ENCODE measurements around the gene DNMT3A.

DNMT3A gene

DNA sequence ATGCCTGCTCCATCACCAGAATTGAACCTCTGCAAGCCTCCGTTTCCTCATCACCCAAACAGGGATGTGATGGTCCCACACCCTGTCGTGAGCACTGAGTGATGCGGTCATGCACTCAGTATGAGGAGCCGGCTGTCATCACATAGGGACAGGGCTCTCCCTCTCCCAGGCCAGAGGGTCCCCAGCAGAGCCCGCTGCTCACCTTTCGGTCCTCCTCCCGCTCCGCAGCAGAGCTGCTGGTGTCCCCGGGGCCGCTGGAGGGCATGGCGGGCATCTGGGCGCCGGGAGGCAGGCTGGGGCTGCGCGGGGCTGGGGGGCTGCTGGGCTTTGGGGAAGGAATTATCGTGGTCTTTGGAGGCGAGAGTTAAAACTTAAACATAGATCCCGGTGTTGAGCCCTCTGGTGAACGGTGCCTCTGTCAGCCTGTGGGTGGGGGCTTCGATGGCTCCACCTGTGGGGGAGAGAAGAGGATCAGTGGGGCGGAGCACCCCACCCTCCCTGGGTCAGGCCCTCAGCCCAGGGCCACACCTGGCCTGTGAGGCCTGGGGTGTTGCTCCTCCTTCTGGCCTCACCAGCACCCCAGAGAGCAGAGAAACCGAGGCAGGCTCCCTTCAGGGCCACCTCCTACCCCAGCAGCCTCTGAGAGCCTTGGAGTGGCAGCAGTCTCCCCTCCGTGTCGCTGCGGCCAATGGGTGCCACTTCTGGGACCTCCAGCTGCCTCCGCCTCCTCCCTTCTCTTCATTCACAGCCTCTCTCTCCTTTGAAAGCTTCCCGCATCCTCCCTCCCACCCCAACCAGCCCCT lies 27.8 kb downstream of the DNMT3A start:
- no peak overlapping the region for H4K8ac ChIP-seq (ENCODE audit: low read depth, low read length)
- H2BK5ac ChIP-seq (ENCODE audit: low read length), result peak overlapping the region; percentile 80
- peak overlapping the region; percentile 44 for H2BK15ac ChIP-seq (ENCODE audit: low read length)
- peaks cover 21 to 38% of the 10 kb centered on the region in 2 donors for H3K4me1 ChIP-seq (ENCODE audit: control insufficient read depth in 2 of 2, insufficient read depth in 1 of 2, low read depth in 1 of 2, low read length in 2 of 2)
- H2AK5ac ChIP-seq (ENCODE audit: low read depth, low read length), result peak overlapping the region; percentile 91
- H3K23ac ChIP-seq (ENCODE audit: low read depth, low read length, poor library complexity), result no peak overlapping the region
- no peak overlapping the region for H2BK12ac ChIP-seq (ENCODE audit: low read length)
- H3K27ac ChIP-seq (replicated peaks; ENCODE audit: low read length), result peak overlapping the region; percentile 47
- H3K4me2 ChIP-seq (ENCODE audit: insufficient read depth, low read length, poor library complexity, severe bottlenecking), result no peak overlapping the region
- no peaks in the 10 kb centered on the region for H3K36me3 ChIP-seq (replicated peaks in 1 of 2; ENCODE audit: control insufficient read depth in 2 of 2, insufficient read depth in 2 of 2, low read length in 2 of 2)
- H4K91ac ChIP-seq (ENCODE audit: low read depth, low read length, poor library complexity), result no peak overlapping the region
- no peak overlapping the region for H3K4me3 ChIP-seq (ENCODE audit: low read length in 2 of 2)
- no peaks in the 10 kb centered on the region for H3K9me3 ChIP-seq (replicated peaks in 1 of 2; ENCODE audit: control insufficient read depth in 2 of 2, insufficient read depth in 1 of 2, low read depth in 1 of 2, low read length in 2 of 2)
- H2AFZ ChIP-seq (ENCODE audit: low read length), result peak overlapping the region; percentile 83
- DNase-seq (ENCODE audit: low spot score), result no peak
- no peak overlapping the region for H3K4ac ChIP-seq (ENCODE audit: low read length)
- peaks cover 2% of the 10 kb centered on the region for H3K79me1 ChIP-seq (ENCODE audit: low read depth, low read length)
- peak overlapping the region; percentile 85 for H3K18ac ChIP-seq (ENCODE audit: low read length)
- WGBS, 2 donors (ENCODE audit: extremely low coverage in 2 of 2, insufficient read length in 2 of 2, insufficient replicate concordance in 1 of 2), result no CpG with 5 or more reads among the region's 27 CpGs
- no peak overlapping the region for H3K9ac ChIP-seq (ENCODE audit: low read depth, low read length, poor library complexity)
- H2BK120ac ChIP-seq (ENCODE audit: low read depth, low read length), result peak overlapping the region; percentile 68
- no peaks in the 10 kb centered on the region for H3K27me3 ChIP-seq (ENCODE audit: control insufficient read depth in 3 of 3, insufficient read depth in 3 of 3, low read depth in 1 of 3, low read length in 3 of 3)
- H3K14ac ChIP-seq (ENCODE audit: low read length), result peak overlapping the region; percentile 59

DNA sequence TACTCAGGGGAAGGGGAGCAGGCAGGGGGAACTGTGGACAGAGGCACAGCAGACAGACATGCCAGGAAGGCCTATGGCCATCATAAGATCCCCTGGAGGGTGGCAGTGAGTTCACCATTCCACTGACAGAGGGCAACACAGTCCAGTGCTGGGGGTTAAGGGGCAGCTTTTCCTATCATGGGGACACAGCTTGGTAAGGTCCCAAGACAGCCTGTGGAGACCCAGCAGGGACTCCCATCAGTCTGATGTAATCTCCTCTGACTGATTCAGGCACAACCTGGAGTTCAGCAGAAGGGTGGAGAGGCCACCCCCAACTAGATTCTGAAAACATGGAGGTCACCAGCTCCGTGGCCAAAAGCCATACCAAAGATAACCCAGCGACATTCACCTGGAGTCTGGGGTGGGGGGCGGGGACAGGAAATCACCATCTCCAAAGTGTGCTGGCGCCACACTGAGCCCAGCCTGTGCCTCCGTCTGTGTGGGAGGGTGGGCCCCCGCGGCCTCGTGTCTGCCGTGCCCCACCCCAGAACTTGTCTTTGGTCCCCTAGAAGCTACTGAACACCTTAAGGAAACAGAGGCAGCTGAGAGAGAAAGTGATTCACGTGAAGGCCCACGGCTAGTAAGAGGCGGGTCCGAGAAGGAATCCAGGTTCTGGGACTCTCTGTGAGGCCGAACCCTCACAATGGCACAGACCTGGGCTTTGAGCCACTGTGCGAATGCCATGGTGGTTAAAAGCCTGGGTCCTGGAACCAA lies 28.6 kb downstream of the DNMT3A start:
- no peak overlapping the region for H3K23ac ChIP-seq (ENCODE audit: low read depth, low read length, poor library complexity)
- peak overlapping the region; percentile 72 for H2BK15ac ChIP-seq (ENCODE audit: low read length)
- no CpG with 5 or more reads among the region's 15 CpGs for WGBS, 2 donors (ENCODE audit: extremely low coverage in 2 of 2, insufficient read length in 2 of 2, insufficient replicate concordance in 1 of 2)
- no peak overlapping the region for H3K4ac ChIP-seq (ENCODE audit: low read length)
- no peak overlapping the region for H4K8ac ChIP-seq (ENCODE audit: low read depth, low read length)
- peak overlapping the region; percentile 93 for H2AK5ac ChIP-seq (ENCODE audit: low read depth, low read length)
- H3K27ac ChIP-seq (replicated peaks; ENCODE audit: low read length), result no peak overlapping the region
- H2BK120ac ChIP-seq (ENCODE audit: low read depth, low read length), result no peak overlapping the region
- H3K18ac ChIP-seq (ENCODE audit: low read length), result peak overlapping the region; percentile 51
- H3K4me3 ChIP-seq (ENCODE audit: low read length in 2 of 2), result no peak overlapping the region
- H3K4me1 ChIP-seq (ENCODE audit: control insufficient read depth in 2 of 2, insufficient read depth in 1 of 2, low read depth in 1 of 2, low read length in 2 of 2), result peaks cover 21 to 38% of the 10 kb centered on the region in 2 donors
- no peak overlapping the region for H2AFZ ChIP-seq (ENCODE audit: low read length)
- H3K79me1 ChIP-seq (ENCODE audit: low read depth, low read length), result peaks cover 2% of the 10 kb centered on the region
- no peaks in the 10 kb centered on the region for H3K9me3 ChIP-seq (replicated peaks in 1 of 2; ENCODE audit: control insufficient read depth in 2 of 2, insufficient read depth in 1 of 2, low read depth in 1 of 2, low read length in 2 of 2)
- no peak overlapping the region for H3K14ac ChIP-seq (ENCODE audit: low read length)
- H3K9ac ChIP-seq (ENCODE audit: low read depth, low read length, poor library complexity), result no peak overlapping the region
- no peak overlapping the region for H4K91ac ChIP-seq (ENCODE audit: low read depth, low read length, poor library complexity)
- H3K36me3 ChIP-seq (replicated peaks in 1 of 2; ENCODE audit: control insufficient read depth in 2 of 2, insufficient read depth in 2 of 2, low read length in 2 of 2), result no peaks in the 10 kb centered on the region
- no peaks in the 10 kb centered on the region for H3K27me3 ChIP-seq (ENCODE audit: control insufficient read depth in 3 of 3, insufficient read depth in 3 of 3, low read depth in 1 of 3, low read length in 3 of 3)
- H2BK12ac ChIP-seq (ENCODE audit: low read length), result no peak overlapping the region
- no peak overlapping the region for H3K4me2 ChIP-seq (ENCODE audit: insufficient read depth, low read length, poor library complexity, severe bottlenecking)
- H2BK5ac ChIP-seq (ENCODE audit: low read length), result peak overlapping the region; percentile 2
- DNase-seq (ENCODE audit: low spot score), result no peak

DNA sequence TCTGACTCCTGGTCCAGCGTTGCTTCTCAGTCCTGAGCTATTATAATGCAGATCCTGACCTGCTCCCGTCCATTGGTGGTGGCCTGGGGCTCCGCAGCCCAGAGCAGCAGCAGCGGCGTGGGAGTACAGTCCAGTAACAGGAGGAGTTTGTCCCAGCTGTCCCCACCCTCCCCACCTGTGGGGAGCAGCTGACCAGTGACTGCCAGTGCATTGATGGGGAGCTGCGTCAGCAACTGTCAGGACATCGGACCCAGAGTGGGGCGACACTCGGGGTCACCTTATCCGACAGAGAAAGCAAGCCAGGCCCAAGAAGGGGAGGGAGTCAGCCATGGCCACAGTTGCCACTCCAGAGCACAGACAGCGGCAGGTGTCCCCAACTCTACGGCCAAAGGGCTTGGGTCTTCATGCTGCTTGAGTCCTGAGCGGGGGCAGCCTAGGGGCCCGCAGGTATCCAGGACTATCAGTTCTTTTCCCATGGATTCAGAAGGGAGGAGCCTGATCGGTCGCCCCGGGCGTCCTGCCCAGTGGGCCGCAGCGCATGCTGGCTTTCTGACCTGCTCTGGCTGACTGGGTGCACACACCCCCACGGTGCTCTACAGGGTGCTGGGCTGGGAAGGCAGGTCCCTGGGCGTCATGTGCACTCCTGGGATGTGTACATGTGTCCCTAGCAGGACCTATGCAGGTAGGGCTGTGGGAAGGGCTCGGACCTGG lies 29.7 kb downstream of the DNMT3A start:
- Histone ChIP-seq H3K23ac (ENCODE audit: low read depth, low read length, poor library complexity) (no peak overlapping the region), H3K4ac (ENCODE audit: low read length) (no peak overlapping the region), H4K8ac (ENCODE audit: low read depth, low read length) (no peak overlapping the region), H2AK5ac (ENCODE audit: low read depth, low read length) (peak overlapping the region; percentile 93), H2BK15ac (ENCODE audit: low read length) (no peak overlapping the region), H3K4me3 (ENCODE audit: low read length in 2 of 2) (no peak overlapping the region), H2BK12ac (ENCODE audit: low read length) (no peak overlapping the region), H3K9me3 (replicated peaks in 1 of 2; ENCODE audit: control insufficient read depth in 2 of 2, insufficient read depth in 1 of 2, low read depth in 1 of 2, low read length in 2 of 2) (no peaks in the 10 kb centered on the region), H2BK120ac (ENCODE audit: low read depth, low read length) (no peak overlapping the region), H3K79me1 (ENCODE audit: low read depth, low read length) (peaks cover 2% of the 10 kb centered on the region), H3K36me3 (replicated peaks in 1 of 2; ENCODE audit: control insufficient read depth in 2 of 2, insufficient read depth in 2 of 2, low read length in 2 of 2) (no peaks in the 10 kb centered on the region), H4K91ac (ENCODE audit: low read depth, low read length, poor library complexity) (peak overlapping the region; percentile 1), H3K27me3 (ENCODE audit: control insufficient read depth in 3 of 3, insufficient read depth in 3 of 3, low read depth in 1 of 3, low read length in 3 of 3) (no peaks in the 10 kb centered on the region), H2AFZ (ENCODE audit: low read length) (no peak overlapping the region), H3K9ac (ENCODE audit: low read depth, low read length, poor library complexity) (no peak overlapping the region), H3K4me2 (ENCODE audit: insufficient read depth, low read length, poor library complexity, severe bottlenecking) (no peak overlapping the region), H2BK5ac (ENCODE audit: low read length) (no peak overlapping the region), H3K14ac (ENCODE audit: low read length) (peak overlapping the region; percentile 77), H3K27ac (replicated peaks; ENCODE audit: low read length) (no peak overlapping the region), H3K4me1 (ENCODE audit: control insufficient read depth in 2 of 2, insufficient read depth in 1 of 2, low read depth in 1 of 2, low read length in 2 of 2) (peaks cover 21 to 38% of the 10 kb centered on the region in 2 donors), H3K18ac (ENCODE audit: low read length) (peak overlapping the region; percentile 45)
- DNase-seq (ENCODE audit: low spot score), result no peak
- WGBS, 2 donors (ENCODE audit: extremely low coverage in 2 of 2, insufficient read length in 2 of 2, insufficient replicate concordance in 1 of 2), result no CpG with 5 or more reads among the region's 23 CpGs

Data from neuronal stem cell (in vitro differentiated cells).